ENCODE measurements around the gene RDH5.

Gene RDH5

DNA sequence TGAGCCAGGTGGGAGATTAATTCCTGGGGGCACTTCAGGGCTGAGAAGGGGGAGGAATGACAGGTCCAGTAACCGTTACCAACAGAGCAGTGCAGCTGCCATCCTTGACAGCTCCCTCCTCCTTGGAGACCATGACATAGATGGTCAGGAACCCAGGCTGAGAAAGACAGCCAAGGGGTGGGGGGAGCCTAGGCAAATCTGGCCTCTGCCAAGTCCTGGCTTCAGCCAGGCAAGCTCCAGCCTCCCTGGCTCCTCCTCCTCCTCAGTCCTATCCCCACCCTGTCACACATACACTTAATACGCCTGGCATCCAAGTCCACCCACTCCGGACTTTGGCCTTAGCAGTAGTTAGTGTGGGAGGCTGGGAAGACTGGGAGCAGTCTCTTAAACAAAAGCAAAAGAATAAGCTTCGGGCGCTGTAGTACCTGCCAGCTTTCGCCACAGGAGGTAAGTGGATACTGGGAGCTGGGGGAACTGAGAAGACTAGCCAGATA, at the start of gene RDH5:
Gene RDH5 (plus strand): TSS at position 323 of the 494 bp plus-strand sequence. CDS start 792 bp downstream, outside the sequence.
- peak; percentile 87 for DNase-seq (ENCODE audit: low spot score)

DNA sequence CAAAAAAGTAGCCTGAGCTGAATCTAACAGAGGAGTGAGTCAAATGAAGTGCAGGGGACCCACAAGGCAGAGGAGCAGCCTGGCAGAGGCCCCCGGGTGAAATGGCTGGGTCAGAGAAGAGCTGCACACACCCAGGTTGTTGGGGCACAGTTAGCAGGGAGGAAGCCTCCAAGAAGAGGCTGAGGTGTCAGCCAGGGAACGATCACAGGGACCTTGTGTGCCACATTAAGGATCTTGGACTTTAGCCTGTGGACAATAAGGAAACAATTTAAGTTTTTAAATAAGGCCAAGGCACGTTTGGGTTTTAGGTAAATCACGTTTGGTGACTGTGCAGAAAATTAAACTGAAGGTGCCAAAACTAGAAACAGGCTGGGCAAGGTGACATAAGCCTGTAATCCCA, 48.4 kb upstream of the RDH5 start:
- no peak for DNase-seq (ENCODE audit: low spot score)

DNA sequence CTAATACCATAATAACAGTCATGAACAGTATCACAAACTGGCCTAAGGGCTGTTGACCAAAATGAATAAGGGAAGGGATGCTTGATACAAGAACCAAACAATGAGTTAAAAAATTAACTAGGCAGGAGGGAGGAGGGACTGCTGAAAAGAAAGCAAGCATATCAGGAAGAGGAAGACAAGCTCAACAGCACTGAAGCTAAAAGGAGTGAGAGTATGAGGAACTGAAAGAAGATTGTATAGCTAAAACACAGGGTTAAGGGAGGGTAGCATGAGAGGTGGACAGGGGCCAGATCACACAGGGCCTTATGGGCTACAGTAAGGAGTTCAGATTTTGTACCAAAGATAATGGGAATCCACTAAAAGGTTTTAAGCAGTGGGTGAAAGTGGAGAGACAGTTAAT, 46.6 kb upstream of the RDH5 start:
- DNase-seq (ENCODE audit: low spot score), result no peak

DNA sequence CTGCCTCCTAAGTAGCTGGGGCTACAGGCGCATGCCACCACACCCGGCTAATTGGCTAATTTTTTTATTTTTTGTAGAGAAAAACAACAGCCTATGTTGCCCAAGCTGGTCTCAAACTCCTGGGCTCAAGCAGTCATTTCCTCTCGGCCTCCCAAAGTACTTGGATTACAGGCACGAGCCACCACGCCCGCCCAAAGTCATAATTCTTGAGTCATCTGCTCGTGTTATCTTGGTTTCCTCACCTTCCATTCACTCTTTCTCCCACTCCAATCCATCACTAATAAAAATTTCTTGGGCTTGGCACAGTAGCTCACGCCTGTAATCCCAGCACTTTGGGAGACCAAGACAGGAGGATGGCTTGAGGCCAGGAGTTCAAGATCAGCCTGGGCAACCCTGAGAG, 44.5 kb upstream of the RDH5 start:
- no peak for DNase-seq (ENCODE audit: low spot score)

GRCh38 chr12:55676707-55677106, 43.5 kb upstream of the RDH5 start:
- DNase-seq (ENCODE audit: low spot score), result no peak

DNA sequence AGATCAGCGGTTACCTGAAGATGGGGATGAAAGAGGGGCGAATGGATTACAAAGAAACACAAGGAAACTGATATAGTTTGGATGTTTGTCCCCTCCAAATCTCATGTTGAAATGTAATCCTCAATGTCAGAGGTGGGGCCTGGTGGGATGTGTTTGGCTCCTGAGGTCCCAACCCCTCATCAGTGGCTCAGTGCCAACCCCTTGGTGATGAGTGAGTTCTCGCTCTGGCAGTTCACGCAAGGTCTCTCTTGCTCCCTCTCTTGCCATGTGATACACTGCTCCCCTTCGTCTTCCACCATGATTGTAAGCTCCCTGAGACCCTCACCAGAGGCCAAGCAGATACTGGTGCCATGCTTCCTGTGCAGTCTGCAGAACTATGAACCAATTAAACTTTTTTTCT, 40.5 kb upstream of the RDH5 start:
- DNase-seq (ENCODE audit: low spot score), result no peak

DNA sequence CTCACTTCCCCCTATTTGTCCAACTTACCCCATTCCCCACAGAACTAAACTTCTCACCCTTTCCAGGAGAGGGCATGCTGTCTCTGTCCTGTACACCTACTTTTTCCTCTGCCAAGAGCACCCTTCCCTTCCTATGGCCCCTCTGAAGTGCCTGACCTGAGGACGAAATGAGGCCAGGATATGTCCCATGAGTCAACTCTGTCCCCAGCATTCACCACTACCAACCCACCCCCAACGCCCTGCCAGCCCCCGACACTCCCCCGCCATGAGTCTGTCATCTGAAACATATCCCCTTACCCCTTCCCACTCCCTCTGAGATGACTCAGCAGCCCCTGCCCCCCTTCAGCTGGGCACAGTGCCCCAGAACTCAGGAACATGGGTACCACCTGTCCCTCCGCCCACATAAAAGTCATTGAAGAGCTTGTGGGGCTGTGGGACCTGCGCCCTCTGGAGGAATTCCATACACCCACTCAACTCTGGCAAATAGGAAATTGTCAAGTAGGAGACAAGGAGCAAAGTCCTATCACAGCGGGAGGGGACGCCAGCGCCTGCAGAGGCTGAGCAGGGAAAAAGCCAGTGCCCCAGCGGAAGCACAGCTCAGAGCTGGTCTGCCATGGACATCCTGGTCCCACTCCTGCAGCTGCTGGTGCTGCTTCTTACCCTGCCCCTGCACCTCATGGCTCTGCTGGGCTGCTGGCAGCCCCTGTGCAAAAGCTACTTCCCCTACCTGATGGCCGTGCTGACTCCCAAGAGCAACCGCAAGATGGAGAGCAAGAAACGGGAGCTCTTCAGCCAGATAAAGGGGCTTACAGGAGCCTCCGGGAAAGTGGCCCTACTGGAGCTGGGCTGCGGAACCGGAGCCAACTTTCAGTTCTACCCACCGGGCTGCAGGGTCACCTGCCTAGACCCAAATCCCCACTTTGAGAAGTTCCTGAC, 38.8 kb upstream of the RDH5 start:
- DNase-seq (ENCODE audit: low spot score), result peak; percentile 89

DNA sequence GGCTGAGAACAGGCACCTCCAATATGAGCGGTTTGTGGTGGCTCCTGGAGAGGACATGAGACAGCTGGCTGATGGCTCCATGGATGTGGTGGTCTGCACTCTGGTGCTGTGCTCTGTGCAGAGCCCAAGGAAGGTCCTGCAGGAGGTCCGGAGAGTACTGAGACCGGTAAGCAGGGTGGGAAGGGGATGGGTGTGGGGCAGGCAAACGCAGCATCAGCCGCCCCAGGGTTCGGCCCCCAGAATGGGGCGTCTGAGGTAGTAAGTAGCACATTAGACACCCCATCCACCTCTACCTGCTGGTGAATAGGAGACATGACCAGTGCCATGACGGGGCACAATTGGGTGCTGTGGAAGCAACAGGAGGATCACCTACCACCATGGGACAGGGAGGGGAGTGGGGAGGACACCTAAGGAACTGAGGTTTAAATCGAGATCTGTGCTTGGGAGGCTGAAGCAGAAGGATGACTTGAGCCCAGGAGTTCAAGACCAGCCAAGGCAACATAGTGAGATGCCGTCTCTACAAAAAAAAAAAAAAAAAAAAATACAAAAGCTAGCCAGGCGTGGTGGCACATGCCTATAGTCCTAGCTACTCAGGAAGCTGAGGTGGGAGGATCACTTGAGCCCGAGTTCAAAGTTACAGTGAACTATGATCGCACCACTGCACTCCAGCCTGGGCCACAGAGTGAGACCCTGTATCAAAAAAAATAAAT, 38.0 kb upstream of the RDH5 start:
- peak; percentile 46 for DNase-seq (ENCODE audit: low spot score)

GRCh38 chr12:55683676-55684075, 36.5 kb upstream of the RDH5 start:
- DNase-seq (ENCODE audit: low spot score), result no peak

GRCh38 chr12:55684761-55685370, 35.3 kb upstream of the RDH5 start:
- DNase-seq (ENCODE audit: low spot score), result no peak

GRCh38 chr12:55685671-55686070, 34.5 kb upstream of the RDH5 start:
- no peak for DNase-seq (ENCODE audit: low spot score)

DNA sequence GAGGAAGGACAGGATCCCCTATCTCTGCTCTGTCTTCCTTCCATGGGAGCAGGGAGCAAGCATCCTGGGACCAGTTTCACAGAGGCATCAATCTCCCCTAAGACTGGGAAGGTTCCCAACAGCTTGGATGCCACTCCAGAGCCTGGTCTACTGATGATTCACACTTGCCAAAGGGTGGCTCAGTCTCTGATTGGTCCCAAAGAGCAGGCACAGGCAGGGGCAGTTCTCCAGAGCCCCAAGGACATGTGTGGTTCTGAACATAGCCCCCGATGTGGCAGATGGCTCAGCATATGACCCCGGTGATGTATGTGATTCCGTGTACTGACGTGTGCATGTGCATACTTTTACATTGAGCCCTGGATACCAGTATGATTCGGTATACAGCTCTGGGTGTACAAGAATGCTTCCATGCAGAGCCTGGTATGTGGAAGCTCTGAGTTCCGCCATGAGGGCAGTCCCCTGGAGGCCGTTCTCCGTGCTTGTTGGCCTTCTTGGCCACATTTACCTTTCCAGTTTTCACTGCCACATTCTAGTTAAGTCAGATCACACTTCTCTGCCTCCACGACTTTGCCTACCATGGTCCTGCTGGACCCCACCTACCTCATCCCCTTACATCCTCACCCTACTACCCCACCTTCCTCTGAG, 33.7 kb upstream of the RDH5 start:
- no peak for DNase-seq (ENCODE audit: low spot score)

GRCh38 chr12:55687746-55688145, 32.4 kb upstream of the RDH5 start:
- no peak for DNase-seq (ENCODE audit: low spot score)

GRCh38 chr12:55688716-55689655, 31.2 kb upstream of the RDH5 start:
- no peak for DNase-seq (ENCODE audit: low spot score)

DNA sequence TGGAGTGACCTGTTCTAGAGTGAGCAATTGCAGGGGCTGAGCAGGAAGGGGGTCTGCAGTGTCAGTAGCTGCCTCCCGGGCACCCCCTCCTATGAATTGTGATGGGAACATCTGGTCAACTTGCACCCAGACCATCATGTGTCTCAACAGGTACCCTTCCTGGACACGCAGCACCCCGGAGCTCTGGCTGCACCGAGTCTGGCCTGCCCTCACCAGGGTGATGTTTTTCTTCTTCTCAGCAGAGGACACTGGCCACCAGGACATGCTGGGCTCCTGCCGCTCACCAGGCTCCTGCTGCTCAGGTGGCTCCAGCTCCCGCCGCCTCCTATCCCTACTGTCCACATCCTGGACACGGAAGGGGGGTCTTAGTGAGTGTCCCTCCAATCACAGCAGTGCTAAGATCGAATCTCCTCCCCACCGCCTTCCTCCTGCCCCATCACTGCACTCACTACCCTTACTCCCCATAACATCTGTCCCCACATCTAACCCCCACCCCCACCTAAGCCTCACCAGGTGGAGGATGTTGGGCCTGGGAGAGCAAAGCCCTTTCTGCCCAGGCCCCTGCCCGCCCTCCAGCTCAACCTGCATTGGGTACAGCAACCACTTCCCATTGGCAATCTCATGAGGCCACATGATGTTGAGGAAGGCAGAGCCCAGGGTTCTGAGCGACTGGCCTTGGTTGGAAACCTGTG, 27.4 kb upstream of the RDH5 start:
- no peak for DNase-seq (ENCODE audit: low spot score)

DNA sequence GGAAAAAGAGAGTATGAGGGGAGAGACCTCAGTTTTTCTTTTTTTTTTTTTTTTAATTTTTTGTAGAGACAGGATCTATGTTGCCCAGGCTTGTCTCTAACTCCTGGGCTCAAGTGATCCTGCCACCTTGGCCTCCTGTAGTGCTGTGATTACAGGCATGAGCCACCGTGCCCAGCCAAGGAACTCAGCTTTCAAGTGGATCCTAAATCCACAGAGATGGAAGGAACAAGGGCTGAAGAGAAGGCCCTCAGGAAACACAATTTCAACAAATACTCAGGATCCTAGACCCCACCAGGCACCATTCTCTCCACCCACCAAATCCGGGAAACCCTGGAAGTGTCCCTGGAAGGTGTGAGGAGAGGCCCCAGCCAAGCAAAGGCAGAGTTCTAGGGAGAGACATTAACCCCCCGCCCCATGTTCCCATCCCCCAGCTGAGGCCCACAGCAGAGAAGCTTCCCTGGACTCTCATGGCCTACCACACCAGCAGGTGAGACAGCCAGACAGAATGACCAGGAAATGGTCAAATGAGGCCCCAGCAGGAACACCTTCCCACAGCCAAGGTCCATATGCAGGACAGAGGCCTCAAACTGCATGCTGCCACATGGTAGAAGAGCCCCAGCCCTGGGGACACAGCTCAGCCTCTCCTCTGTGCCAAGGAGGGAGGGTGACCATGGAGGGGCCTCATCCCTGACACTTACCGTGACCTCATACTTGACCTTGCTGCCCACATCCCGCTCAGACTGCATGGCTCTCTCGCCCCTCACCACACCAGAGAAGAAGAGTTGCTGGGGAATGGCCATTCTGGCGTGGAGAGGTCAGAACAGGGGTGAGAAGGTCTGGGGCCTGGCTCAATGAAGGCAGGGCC, 26.6 kb upstream of the RDH5 start:
- DNase-seq (ENCODE audit: low spot score), result no peak

DNA sequence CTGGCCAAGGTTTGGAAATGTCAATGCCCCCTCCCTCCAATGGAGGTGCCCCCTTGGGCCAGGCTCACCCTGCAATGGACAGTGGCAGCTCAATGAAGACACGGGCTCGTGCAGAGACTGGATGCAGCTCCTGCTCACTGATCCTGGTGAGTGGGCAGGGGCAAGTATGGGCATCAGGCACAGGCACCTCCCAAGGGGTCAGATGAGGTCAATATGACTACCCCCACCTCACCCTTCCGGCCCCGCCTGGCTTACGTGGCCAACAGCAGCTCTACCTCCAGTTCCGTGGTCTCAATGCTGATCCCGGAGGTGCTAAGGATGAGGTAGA, 26.0 kb upstream of the RDH5 start:
- no peak for DNase-seq (ENCODE audit: low spot score)

GRCh38 chr12:55694651-55695050, 25.5 kb upstream of the RDH5 start:
- DNase-seq (ENCODE audit: low spot score), result no peak

- no peak for DNase-seq (ENCODE audit: low spot score)
Observed at GRCh38 chr12:55695349-55695748, 24.8 kb upstream of the RDH5 start.

GRCh38 chr12:55696141-55696540, 24.1 kb upstream of the RDH5 start:
- no peak for DNase-seq (ENCODE audit: low spot score)

All from HuH-7 (cell line).